Mononuclear cell (primary cell): ENCODE data around the gene ARF6. TPM values are rescaled to one million over a fixed set of nuclear protein-coding genes. Genes with fewer than 3 reads are reported as not detected.
A peak's percentile ranks its signal among the peaks of the same experiment; 100 is the strongest.
"Not testable (repeated sequence)": the region's sequence is repeated elsewhere in the genome, so short reads cannot be mapped to it uniquely, and the experiment has no call there.

Experiments used
- H3K27me3 ChIP-seq: 2 replicates; pipeline ENCODE4 v1.6.0; 2011; ENCODE audit warnings: low read length, control low read depth; ENCODE audit not compliant: insufficient read depth
- H3K4me1 ChIP-seq: 2 replicates; pipeline ENCODE4 v1.5.1; 2011; ENCODE audit warnings: mild to moderate bottlenecking, low read length, control low read depth; ENCODE audit not compliant: insufficient read depth
- H3K4me3 ChIP-seq: 2 replicates; pipeline ENCODE4 v1.5.1; 2011; ENCODE audit warnings: mild to moderate bottlenecking, low read length, moderate library complexity
- H3K9me3 ChIP-seq: 2 replicates; pipeline ENCODE4 v1.5.1; 2011; ENCODE audit warnings: low read depth, mild to moderate bottlenecking, control low read depth, low read length
- total RNA-seq: library from RNA; depleted of rRNA; stranded (reverse); fragments of >200 nt; gene quantifications from one replicate; pipeline ENCODE4 v1.2.3, GENCODE V29; 2012

Gene ARF6
- total RNA-seq, 1 donor: 92.5 TPM

- H3K27me3 ChIP-seq: no peaks in the 10 kb centered on the region
- no peaks in the 10 kb centered on the region for H3K9me3 ChIP-seq
- peak overlapping the region; percentile 97 for H3K4me3 ChIP-seq
- peaks cover 22% of the 10 kb centered on the region for H3K4me1 ChIP-seq
Observed at GRCh38 chr14:49893309-49894213, 679 bp downstream of the ARF6 start.

GRCh38 chr14:49894214-49895107 lies 1.6 kb downstream of the ARF6 start:
- H3K4me1 ChIP-seq: peaks cover 27% of the 10 kb centered on the region
- H3K4me3 ChIP-seq: peak overlapping the region; percentile 97
- H3K27me3 ChIP-seq, H3K9me3 ChIP-seq: not testable (repeated sequence)

GRCh38 chr14:49895480-49895879 lies 2.6 kb downstream of the ARF6 start:
- peaks cover 27% of the 10 kb centered on the region for H3K4me1 ChIP-seq
- peak overlapping the region; percentile 97 for H3K4me3 ChIP-seq
- no peaks in the 10 kb centered on the region for H3K27me3 ChIP-seq
- no peaks in the 10 kb centered on the region for H3K9me3 ChIP-seq

GRCh38 chr14:49896272-49896671 lies 3.4 kb downstream of the ARF6 start:
- H3K27me3 ChIP-seq, H3K9me3 ChIP-seq: not testable (repeated sequence)
- Histone ChIP-seq H3K4me1 (peaks cover 27% of the 10 kb centered on the region), H3K4me3 (peak overlapping the region; percentile 97)

GRCh38 chr14:49896966-49897365 lies 4.1 kb downstream of the ARF6 start:
- H3K4me1 ChIP-seq: peaks cover 22% of the 10 kb centered on the region

GRCh38 chr14:49897414-49897813 lies 4.5 kb downstream of the ARF6 start:
- Histone ChIP-seq H3K4me1 (peaks cover 17% of the 10 kb centered on the region), H3K27me3 (no peaks in the 10 kb centered on the region), H3K9me3 (no peaks in the 10 kb centered on the region), H3K4me3 (no peak overlapping the region)

More at GRCh38 chr14:49896966-49897365, 4.1 kb downstream of the ARF6 start:
- H3K9me3 ChIP-seq: no peaks in the 10 kb centered on the region
- no peaks in the 10 kb centered on the region for H3K27me3 ChIP-seq
- H3K4me3 ChIP-seq: no peak overlapping the region

- no peak overlapping the region for H3K4me3 ChIP-seq
- no peaks in the 10 kb centered on the region for H3K9me3 ChIP-seq
- no peaks in the 10 kb centered on the region for H3K27me3 ChIP-seq
- H3K4me1 ChIP-seq: peaks cover 16% of the 10 kb centered on the region
Observed at GRCh38 chr14:49897965-49898364, 5.1 kb downstream of the ARF6 start.

- Histone ChIP-seq H3K27me3 (no peaks in the 10 kb centered on the region), H3K4me1 (peaks cover 16% of the 10 kb centered on the region), H3K4me3 (no peak overlapping the region), H3K9me3 (no peaks in the 10 kb centered on the region)
Observed at GRCh38 chr14:49898485-49898884, 5.6 kb downstream of the ARF6 start.

GRCh38 chr14:49900973-49901372 lies 8.1 kb downstream of the ARF6 start:
- Histone ChIP-seq H3K9me3 (no peaks in the 10 kb centered on the region), H3K4me1 (peaks cover 15% of the 10 kb centered on the region), H3K27me3 (no peaks in the 10 kb centered on the region), H3K4me3 (no peak overlapping the region)

- H3K4me3 ChIP-seq, H3K9me3 ChIP-seq, H3K27me3 ChIP-seq: not testable (repeated sequence)
- peaks cover 27% of the 10 kb centered on the region for H3K4me1 ChIP-seq
Observed at GRCh38 chr14:49902679-49903246, 9.9 kb downstream of the ARF6 start.

GRCh38 chr14:49904270-49904669 lies 11.4 kb downstream of the ARF6 start:
- Histone ChIP-seq H3K4me1 (peaks cover 28% of the 10 kb centered on the region), H3K27me3 (no peaks in the 10 kb centered on the region), H3K9me3 (no peaks in the 10 kb centered on the region), H3K4me3 (no peak overlapping the region)

GRCh38 chr14:49905989-49906388 lies 13.1 kb downstream of the ARF6 start:
- peaks cover 36% of the 10 kb centered on the region for H3K4me1 ChIP-seq
- H3K9me3 ChIP-seq: no peaks in the 10 kb centered on the region
- H3K27me3 ChIP-seq: no peaks in the 10 kb centered on the region
- no peak overlapping the region for H3K4me3 ChIP-seq

- Histone ChIP-seq H3K9me3 (no peaks in the 10 kb centered on the region), H3K4me1 (peaks cover 39% of the 10 kb centered on the region), H3K27me3 (no peaks in the 10 kb centered on the region), H3K4me3 (no peak overlapping the region)
Observed at GRCh38 chr14:49907186-49907585, 14.3 kb downstream of the ARF6 start.

GRCh38 chr14:49908433-49908782 lies 15.5 kb downstream of the ARF6 start:
- no peaks in the 10 kb centered on the region for H3K27me3 ChIP-seq
- H3K4me1 ChIP-seq: peaks cover 39% of the 10 kb centered on the region
- H3K9me3 ChIP-seq: no peaks in the 10 kb centered on the region
- no peak overlapping the region for H3K4me3 ChIP-seq

- H3K27me3 ChIP-seq: no peaks in the 10 kb centered on the region
- H3K4me1 ChIP-seq: peaks cover 39% of the 10 kb centered on the region
- no peaks in the 10 kb centered on the region for H3K9me3 ChIP-seq
- no peak overlapping the region for H3K4me3 ChIP-seq
Observed at GRCh38 chr14:49909016-49909415, 16.1 kb downstream of the ARF6 start.
